Islet of Langerhans (tissue), 1 donor: ENCODE data around the gene ABT1.

ENCODE experiments used
- FAIRE-seq: peaks from one replicate; lab custom pipeline; 2011; peaks lifted over from hg19 to GRCh38; lab: Jason Lieb, UNC

The ABT1 gene

GRCh38 chr6:26607434-26608230, 10.9 kb downstream of the ABT1 start:
- peak; percentile 94 for FAIRE-seq

DNA sequence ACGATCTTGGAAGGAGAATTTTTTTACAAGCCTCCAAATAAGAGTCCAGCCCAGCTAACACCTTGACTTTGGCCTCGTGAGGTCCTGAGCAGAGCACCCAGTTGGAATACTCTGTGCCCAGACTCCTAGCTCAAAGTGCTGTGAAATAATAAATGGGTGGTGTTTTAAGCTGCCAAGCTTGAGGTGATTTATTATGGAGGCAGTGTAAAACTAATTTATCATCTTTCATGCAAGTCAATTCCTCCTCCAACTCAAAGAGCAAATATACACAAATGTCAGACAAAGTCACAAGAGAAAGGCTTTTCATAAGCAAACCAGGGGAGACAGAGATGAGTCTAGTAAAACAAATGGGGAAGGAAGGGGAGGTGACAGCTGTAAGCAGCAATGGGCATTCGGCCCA, 12.7 kb downstream of the ABT1 start:
- FAIRE-seq: no peak

DNA sequence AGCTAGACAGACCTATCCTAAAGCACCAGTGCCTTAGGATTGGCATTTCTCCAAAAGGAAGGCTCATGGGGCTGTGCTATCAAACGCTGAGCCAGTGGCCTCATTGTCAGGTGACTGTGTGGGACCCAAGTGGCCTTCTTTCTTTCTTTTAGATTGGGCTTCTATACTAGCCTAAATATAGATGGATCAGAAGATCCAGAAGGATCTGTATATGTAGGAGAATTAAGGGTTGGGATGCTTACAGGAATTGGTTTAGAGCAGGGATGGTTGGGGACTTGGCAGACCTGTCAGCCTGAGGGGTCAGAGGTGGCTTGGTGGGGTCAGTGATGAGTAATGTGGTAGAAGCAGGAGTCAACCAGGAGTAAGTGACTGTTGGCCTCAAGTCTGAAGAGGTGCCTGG, 14.8 kb downstream of the ABT1 start:
- no peak for FAIRE-seq

DNA sequence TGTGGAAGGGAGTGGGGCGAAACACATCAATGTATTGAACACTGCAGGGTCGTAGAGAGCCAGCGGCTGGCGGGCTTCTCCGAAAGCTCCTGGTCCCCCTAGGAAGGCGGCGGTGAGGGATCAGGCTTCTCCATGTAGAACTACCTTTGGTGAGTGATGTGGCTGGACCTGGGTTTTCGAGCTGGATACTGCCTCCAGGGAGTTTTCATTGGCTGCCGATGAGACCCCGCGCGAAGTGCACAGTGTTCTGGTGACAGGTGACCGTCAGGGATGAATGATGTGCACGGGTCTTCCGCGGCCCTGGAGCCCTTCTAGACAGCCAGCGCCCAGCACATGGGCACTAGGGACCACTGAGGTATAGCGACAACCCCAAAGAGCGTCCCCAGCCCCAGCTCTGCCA, 16.4 kb downstream of the ABT1 start:
- no peak for FAIRE-seq

- no peak for FAIRE-seq
Observed at GRCh38 chr6:26613689-26614683, 17.2 kb downstream of the ABT1 start.

- FAIRE-seq: no peak
Observed at GRCh38 chr6:26623339-26623859, 26.6 kb downstream of the ABT1 start.

DNA sequence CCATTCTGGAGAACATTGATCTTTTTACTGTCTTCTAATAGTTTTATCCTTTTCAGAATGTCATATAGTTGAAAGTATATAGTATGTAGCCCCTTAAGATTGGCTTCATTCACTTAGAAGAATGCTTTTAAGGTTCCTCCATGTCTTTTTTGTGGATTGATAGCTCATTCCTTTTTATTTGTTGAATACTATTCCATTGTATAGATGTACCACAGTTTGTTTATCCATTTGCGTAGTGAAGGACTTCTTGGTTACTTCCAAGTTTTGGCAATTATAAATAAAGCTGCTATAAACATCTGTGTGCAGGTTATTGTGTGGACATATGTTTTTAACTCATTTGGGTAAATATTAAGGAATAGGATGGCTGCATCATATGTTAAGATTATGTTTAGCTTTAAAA, 27.8 kb downstream of the ABT1 start:
- FAIRE-seq: no peak

DNA sequence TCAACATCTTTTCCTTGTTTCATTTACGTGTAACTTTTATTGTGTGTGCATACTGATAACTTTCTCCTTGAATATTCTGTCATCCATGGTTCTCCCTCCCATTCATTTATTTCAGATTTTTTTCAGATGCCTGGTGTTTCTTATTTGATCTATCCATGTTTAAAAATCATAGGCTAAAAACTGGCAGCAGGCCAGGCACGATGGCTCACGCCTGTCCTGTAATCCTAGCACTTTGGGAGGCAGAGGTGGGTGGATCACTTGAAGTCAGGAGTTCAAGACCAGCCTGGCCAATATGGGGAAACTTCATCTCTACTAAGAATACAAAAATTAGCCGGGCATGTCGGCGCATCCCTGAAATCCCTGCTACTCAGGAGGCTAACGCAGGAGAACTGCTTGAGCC, 31.1 kb downstream of the ABT1 start:
- no peak for FAIRE-seq

- FAIRE-seq: no peak
Observed at GRCh38 chr6:26629359-26629758, 32.6 kb downstream of the ABT1 start.

DNA sequence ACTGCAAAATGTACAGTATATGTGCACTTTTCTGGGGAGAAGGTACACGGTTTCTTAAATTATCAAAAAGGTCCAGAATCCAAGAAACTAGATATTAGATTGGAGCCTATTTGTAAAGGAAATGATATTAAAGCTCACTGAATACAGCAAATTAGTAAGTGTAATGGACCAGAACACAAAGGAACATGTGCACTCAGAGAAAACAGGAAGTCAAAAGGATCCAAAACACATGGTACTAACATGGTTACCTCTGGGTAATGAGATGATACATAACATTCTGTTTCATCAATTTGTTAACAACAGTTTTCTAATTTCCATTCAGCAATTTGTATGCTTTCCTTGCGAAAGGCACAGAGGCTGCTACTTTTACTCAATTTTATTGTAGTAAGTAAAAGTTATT, 44.1 kb downstream of the ABT1 start:
- no peak for FAIRE-seq

DNA sequence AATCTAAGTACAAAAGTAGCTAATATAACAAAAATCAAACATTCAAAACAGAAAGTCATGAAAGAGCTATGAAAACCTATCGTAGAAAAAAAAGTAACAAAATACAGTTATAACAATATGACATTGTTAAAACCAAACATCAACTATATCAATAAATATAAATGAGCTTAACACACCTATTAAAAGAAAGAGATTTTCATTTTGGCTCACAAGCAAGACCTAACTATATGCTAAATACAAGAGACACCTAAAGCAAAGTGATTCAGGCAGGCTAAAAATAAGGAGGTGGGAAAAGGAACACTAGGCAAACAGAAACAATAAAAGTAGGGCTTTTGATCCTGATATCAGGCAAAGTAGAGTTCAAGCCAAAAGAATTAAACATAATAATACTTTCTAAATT, 49.3 kb downstream of the ABT1 start:
- FAIRE-seq: no peak
